Measurements from ENCODE around the gene FBXO45. TPM values are rescaled to one million over a fixed set of nuclear protein-coding genes. Genes with fewer than 3 reads are reported as not detected.

FBXO45 gene
- total RNA-seq, 1 donor from 2014 or later: 15.6 TPM

- H3K4me3 Mint-ChIP-seq (ENCODE audit: unreplicated experiment): no peak overlapping the region
- H3K27ac Mint-ChIP-seq (ENCODE audit: unreplicated experiment): no peak overlapping the region
- TF ChIP-seq, protein P1, sequence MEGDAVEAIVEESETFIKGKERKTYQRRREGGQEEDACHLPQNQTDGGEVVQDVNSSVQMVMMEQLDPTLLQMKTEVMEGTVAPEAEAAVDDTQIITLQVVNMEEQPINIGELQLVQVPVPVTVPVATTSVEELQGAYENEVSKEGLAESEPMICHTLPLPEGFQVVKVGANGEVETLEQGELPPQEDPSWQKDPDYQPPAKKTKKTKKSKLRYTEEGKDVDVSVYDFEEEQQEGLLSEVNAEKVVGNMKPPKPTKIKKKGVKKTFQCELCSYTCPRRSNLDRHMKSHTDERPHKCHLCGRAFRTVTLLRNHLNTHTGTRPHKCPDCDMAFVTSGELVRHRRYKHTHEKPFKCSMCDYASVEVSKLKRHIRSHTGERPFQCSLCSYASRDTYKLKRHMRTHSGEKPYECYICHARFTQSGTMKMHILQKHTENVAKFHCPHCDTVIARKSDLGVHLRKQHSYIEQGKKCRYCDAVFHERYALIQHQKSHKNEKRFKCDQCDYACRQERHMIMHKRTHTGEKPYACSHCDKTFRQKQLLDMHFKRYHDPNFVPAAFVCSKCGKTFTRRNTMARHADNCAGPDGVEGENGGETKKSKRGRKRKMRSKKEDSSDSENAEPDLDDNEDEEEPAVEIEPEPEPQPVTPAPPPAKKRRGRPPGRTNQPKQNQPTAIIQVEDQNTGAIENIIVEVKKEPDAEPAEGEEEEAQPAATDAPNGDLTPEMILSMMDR (IDR thresholded peaks at IDR 0.05; ENCODE audit: partially characterized antibody, unreplicated experiment): no peak
- H3K36me3 Mint-ChIP-seq (ENCODE audit: unreplicated experiment): peaks cover 4% of the 10 kb centered on the region
- peaks cover 13% of the 10 kb centered on the region for H3K4me1 Mint-ChIP-seq (ENCODE audit: low read depth, unreplicated experiment)
- H3K9me3 Mint-ChIP-seq (ENCODE audit: unreplicated experiment): peaks cover 2% of the 10 kb centered on the region
- peaks cover 7% of the 10 kb centered on the region for H3K27me3 Mint-ChIP-seq (ENCODE audit: unreplicated experiment)
- no peak for DNase-seq
Measured at GRCh38 chr3:196621611-196622010, 53.2 kb downstream of the FBXO45 start.

- Mint-ChIP-seq H3K27ac (ENCODE audit: unreplicated experiment) (no peak overlapping the region), H3K36me3 (ENCODE audit: unreplicated experiment) (peaks cover 4% of the 10 kb centered on the region), H3K9me3 (ENCODE audit: unreplicated experiment) (peaks cover 2% of the 10 kb centered on the region), H3K4me3 (ENCODE audit: unreplicated experiment) (no peak overlapping the region), H3K27me3 (ENCODE audit: unreplicated experiment) (peaks cover 7% of the 10 kb centered on the region), H3K4me1 (ENCODE audit: low read depth, unreplicated experiment) (peaks cover 9% of the 10 kb centered on the region)
- TF ChIP-seq, protein P1 (IDR thresholded peaks at IDR 0.05; ENCODE audit: partially characterized antibody, unreplicated experiment): no peak
- no peak for DNase-seq
Measured at GRCh38 chr3:196624067-196624790, 55.8 kb downstream of the FBXO45 start.

DNA sequence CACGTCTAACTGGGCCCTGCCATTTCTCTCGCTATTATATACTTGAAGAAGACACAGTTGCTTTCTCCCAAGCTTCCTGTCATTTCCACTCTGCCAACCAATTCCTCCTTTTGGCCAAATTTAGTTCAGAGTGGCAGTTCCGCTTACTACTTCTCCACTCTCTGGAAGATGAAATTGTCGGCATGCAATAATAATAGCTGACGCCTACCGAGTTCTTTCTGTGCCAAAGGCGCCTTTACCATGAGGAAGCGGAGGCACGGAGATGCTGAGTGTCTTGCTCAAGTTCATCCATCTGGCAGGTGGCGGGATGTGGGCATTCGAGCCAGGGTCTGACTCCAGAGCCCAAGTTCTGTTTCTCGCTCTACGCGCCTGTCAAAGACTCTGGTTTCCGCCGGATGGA is 56.4 kb downstream of the FBXO45 start:
- TF ChIP-seq, protein P1 (IDR thresholded peaks at IDR 0.05; ENCODE audit: partially characterized antibody, unreplicated experiment): no peak
- Mint-ChIP-seq H3K27me3 (ENCODE audit: unreplicated experiment) (peaks cover 7% of the 10 kb centered on the region), H3K9me3 (ENCODE audit: unreplicated experiment) (peaks cover 2% of the 10 kb centered on the region), H3K4me3 (ENCODE audit: unreplicated experiment) (no peak overlapping the region), H3K4me1 (ENCODE audit: low read depth, unreplicated experiment) (peaks cover 6% of the 10 kb centered on the region), H3K36me3 (ENCODE audit: unreplicated experiment) (peaks cover 4% of the 10 kb centered on the region), H3K27ac (ENCODE audit: unreplicated experiment) (no peak overlapping the region)
- DNase-seq: no peak

DNA sequence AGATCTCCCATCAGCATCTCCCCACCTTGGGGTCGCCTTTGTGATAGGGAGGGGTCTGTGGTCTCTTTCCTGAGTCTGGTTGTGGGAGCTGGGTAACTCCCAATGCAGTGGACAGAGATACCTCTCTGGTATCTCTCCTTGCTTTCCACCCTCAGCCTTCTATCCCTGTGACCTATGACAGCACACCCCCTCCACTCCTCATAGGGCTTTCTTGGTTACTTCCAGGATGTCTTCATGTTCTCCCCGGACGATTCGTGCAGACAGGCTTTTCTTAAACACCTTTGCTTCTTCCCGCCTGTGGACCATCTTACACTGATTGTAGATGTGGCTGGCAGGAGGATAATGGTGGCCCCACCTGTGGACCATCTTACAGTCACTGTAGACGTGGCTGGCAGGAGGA is 56.9 kb downstream of the FBXO45 start:
- H3K4me1 Mint-ChIP-seq (ENCODE audit: low read depth, unreplicated experiment): peaks cover 2% of the 10 kb centered on the region
- peaks cover 4% of the 10 kb centered on the region for H3K36me3 Mint-ChIP-seq (ENCODE audit: unreplicated experiment)
- TF ChIP-seq, protein P1 (IDR thresholded peaks at IDR 0.05; ENCODE audit: partially characterized antibody, unreplicated experiment): no peak
- H3K9me3 Mint-ChIP-seq (ENCODE audit: unreplicated experiment): peaks cover under 1% of the 10 kb centered on the region
- H3K4me3 Mint-ChIP-seq (ENCODE audit: unreplicated experiment): no peak overlapping the region
- DNase-seq: no peak
- peaks cover 7% of the 10 kb centered on the region for H3K27me3 Mint-ChIP-seq (ENCODE audit: unreplicated experiment)
- H3K27ac Mint-ChIP-seq (ENCODE audit: unreplicated experiment): no peak overlapping the region

- no peaks in the 10 kb centered on the region for H3K9me3 Mint-ChIP-seq (ENCODE audit: unreplicated experiment)
- TF ChIP-seq, protein P1 (IDR thresholded peaks at IDR 0.05; ENCODE audit: partially characterized antibody, unreplicated experiment): no peak
- peaks cover 4% of the 10 kb centered on the region for H3K36me3 Mint-ChIP-seq (ENCODE audit: unreplicated experiment)
- H3K4me3 Mint-ChIP-seq (ENCODE audit: unreplicated experiment): no peak overlapping the region
- peaks cover 12% of the 10 kb centered on the region for H3K27me3 Mint-ChIP-seq (ENCODE audit: unreplicated experiment)
- peaks cover 5% of the 10 kb centered on the region for H3K4me1 Mint-ChIP-seq (ENCODE audit: low read depth, unreplicated experiment)
- no peak for DNase-seq
- no peak overlapping the region for H3K27ac Mint-ChIP-seq (ENCODE audit: unreplicated experiment)
Measured at GRCh38 chr3:196627918-196628231, 59.4 kb downstream of the FBXO45 start.
